Measurements from ENCODE around the gene RAD51B. TPM values are rescaled to one million over a fixed set of nuclear protein-coding genes. Genes with fewer than 3 reads are reported as not detected.
A peak's percentile ranks its signal among the peaks of the same experiment; 100 is the strongest.

The RAD51B gene
- total RNA-seq, 1 experiment from 2014 or later = 28.9 TPM

DNA sequence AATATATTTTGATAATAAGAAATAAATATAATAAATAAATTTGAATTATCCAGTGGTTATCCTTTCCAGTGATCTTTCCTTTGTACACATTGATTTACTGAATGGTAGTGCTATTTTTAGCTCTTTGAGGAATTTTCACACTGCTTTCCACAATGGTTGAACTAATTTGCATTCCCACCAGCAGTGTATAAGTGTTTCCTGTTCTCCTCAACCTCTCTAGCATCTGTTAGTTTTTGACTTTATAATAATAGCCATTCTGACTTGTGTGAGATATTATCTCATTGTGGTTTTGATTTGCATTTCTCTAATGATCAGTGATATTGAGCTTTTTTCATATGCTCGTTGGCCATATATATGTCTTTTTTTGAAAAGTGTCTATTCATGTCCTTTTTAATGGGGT, 333.7 kb downstream of the RAD51B start:
- in situ Hi-C loops (cut with HindIII; ENCODE audit: low pct_unique_long_range_greater_than_20kb, low sequenced_read_pairs) = no loop called here
- DNase-seq (ENCODE audit: low read depth, low spot score) = no peak

DNA sequence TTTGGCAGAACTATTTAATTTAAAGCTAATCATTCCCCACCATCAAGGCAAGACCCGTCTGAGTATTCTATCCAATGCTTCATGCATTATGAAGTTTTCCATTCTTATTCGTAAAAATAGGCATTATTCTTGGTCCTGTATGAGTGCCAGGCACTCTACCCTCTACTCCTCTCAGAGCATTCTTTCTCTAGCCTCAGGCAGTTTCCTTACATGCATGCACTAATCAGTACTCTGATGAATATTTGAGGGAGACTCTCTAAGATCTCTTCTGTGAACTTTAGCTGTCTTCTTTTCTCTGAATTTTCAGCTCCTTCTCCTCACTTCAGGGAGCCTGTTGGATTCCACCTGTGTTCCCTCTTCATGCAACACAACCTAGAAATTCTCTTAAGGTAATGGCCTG, 334.7 kb downstream of the RAD51B start:
- no peak for DNase-seq (ENCODE audit: low read depth, low spot score)
- in situ Hi-C loops (cut with HindIII; ENCODE audit: low pct_unique_long_range_greater_than_20kb, low sequenced_read_pairs) = no loop called here

DNA sequence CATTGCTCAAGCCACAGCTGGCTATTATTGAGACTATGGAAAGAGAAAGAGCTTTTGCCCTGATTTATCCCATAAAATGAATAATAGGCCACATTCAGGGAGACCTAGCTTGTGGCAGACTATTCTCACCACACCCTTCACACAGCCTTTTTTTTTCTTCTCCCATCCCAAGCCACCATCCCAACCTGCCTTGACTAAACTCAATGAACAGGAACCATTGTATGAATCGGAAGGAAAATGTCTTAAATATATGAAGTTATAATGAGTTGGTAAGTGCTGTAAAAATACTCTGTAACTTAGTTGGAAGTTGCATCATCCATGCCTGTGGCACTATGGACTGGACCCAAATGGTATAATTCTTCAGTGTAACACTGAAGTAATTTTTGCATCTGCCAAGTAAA, 338.4 kb downstream of the RAD51B start:
- in situ Hi-C loops (cut with HindIII; ENCODE audit: low pct_unique_long_range_greater_than_20kb, low sequenced_read_pairs) = no loop called here
- DNase-seq (ENCODE audit: low read depth, low spot score) = peak; percentile 76

DNA sequence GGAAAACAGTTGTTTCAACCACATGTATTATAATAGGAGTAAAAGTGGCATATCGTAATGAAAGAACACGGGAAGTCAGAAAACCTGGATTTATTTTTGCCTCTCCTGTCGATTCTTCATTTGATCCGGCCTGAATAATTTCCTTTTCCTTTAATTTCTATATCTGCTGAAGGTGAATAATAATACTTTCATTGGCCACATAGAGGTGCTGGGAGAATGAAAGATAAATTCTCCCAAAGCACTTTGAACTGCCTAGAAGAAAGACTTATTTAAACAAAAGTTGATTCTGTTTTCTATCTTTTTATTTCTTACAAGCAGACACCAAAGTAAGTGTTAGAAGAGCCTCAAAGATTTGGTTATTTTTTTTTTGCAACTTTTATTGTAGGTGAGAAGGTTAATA, 339.1 kb downstream of the RAD51B start:
- in situ Hi-C loops (cut with HindIII; ENCODE audit: low pct_unique_long_range_greater_than_20kb, low sequenced_read_pairs) = no loop called here

DNA sequence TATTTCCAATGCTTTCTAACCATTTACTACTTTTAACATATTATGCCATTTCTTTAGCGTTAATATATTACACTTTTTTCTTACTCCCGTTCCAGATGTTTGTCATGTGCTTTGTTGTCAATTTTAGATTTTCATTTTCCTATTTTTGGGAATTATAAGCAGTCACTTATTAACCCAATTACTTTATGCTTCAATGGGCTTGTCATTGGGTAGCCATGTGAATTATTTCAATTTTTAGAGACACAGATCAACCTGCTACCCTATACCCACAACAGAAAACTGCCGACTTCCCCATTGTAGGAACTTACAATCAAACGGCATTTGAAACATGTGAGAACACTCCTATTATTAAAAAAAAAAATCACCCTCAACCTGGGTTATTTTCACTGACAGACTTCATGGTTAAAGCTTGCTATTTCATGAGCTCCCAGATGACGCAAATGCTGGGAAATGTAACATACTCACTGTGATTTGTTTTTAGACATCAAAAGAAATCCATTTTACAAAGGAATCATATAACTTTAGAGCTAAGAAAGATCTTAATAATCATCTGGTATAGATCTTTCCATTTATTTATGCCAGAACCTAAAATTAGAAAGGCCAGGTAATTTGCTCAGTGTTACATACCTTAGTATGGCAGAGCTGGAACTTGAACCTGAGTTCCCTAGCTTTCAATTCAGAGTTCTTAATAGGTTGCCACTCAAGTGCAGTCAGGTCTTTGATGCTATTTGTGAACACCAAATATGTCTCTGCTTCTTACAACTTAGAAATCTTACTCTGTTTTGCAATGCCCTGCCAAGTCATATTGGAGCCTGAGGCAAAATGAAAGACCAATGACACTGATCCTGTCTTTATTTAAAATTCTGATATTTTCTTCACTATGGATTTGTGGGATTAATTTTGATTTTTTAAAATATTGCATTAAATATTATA, 340.4 kb downstream of the RAD51B start:
- no peak for DNase-seq (ENCODE audit: low read depth, low spot score)
- in situ Hi-C loops (cut with HindIII; ENCODE audit: low pct_unique_long_range_greater_than_20kb, low sequenced_read_pairs) = no loop called here

More for the DNA sequence above, 339.1 kb downstream of the RAD51B start:
- DNase-seq (ENCODE audit: low read depth, low spot score) = no peak

DNA sequence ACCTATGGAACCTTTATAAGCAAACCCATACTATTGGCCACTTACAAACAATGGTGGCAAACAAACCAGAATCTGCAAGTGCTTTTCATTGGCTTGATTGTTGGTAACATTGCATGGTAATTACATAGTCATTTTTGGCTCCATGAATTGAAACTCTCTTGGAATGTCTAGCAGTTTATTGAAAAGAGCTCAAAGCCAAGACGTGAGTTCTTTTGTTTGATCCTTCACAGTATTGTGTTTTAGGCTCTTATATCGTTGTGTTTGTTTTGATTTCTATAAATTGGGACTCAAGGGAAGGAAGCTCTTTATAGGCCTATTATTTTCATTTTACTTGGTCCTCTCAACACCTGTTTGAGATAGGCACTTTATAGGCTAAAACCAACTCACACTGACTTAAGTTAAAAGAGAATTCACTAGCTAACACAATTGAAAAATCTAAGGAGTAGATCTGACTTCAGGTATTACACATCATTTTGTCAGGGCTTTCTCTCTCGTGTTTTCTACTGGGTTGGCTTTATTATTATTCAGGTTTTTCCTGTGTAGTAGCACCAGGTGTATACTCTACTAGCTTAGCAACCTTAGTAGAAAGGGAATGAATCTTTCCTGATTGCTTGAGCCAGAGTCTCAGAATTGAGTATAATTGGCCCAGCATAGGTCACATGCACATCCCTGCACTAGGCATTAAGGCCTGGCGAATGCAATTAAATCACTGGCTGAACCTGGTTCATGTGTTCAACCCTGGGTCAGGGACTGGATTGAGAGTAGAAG, 341.4 kb downstream of the RAD51B start:
- in situ Hi-C loops (cut with HindIII; ENCODE audit: low pct_unique_long_range_greater_than_20kb, low sequenced_read_pairs) = no loop called here
- DNase-seq (ENCODE audit: low read depth, low spot score) = no peak

DNA sequence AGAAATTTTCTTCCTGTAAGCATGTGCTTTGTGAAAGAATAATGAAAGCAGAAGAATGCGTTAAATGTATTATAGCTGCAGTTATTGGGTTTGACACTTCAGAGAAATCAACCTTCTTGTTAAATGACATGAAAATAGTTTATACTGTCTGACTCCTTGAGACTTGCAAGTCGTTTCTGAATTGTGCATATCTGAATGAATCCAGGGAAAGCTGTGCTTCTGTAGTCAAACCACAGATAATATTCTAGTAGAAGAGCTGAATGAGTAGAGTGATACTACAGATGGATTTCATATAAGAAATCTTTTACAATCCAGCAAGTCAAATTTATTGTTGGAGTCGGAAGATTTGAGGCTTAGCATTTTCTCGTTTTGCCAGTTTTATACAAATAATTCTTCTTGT, 343.3 kb downstream of the RAD51B start:
- in situ Hi-C loops (cut with HindIII; ENCODE audit: low pct_unique_long_range_greater_than_20kb, low sequenced_read_pairs) = no loop called here

DNA sequence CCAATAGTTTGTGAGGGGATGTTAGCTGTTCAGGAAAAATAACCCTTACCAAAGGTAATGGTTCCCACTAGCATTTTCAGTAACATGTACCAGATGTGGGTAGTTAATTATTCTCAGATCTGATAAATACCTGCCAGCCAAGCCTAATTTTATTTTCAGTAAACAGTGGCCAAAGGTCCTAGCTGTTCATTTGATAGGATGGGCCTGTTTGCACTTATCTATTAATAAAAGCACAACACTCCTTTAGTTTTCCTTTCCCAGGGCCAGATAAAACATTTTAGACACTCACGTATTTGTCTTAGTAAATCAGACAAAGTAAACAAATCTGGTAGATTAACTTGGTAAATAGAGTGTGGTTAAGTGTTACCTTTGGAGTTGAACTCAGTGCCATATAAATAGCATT, 345.1 kb downstream of the RAD51B start:
- no peak for DNase-seq (ENCODE audit: low read depth, low spot score)
- in situ Hi-C loops (cut with HindIII; ENCODE audit: low pct_unique_long_range_greater_than_20kb, low sequenced_read_pairs) = no loop called here

More for the DNA sequence above, 343.3 kb downstream of the RAD51B start:
- DNase-seq (ENCODE audit: low read depth, low spot score) = no peak

DNA sequence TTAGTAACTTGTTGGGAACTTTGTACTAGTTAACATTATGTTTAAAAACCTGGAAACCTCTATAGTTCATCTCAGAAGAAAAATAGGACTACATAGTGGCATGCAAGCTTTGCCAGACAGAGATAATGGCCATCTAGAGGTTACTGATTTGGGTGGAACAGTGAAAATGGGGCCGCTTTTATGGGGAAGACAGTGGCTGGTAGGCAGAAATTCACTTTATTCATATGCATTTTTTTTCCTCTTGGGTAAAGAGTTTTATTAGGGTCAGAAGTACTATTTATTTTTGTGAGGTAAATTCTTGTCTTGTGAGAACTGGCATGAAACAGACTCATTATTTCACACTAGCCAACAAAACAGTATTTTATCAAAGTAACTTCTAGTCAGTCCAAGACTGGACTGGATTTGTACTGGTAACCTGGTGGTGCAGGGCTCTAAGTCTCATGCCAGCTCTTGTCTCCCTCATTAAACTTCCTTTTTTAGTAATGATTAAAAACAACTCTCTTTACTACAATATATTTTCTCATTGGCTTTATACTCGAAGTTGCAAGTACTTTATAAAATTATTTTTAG, 345.8 kb downstream of the RAD51B start:
- in situ Hi-C loops (cut with HindIII; ENCODE audit: low pct_unique_long_range_greater_than_20kb, low sequenced_read_pairs) = no loop called here
- no peak for DNase-seq (ENCODE audit: low read depth, low spot score)

DNA sequence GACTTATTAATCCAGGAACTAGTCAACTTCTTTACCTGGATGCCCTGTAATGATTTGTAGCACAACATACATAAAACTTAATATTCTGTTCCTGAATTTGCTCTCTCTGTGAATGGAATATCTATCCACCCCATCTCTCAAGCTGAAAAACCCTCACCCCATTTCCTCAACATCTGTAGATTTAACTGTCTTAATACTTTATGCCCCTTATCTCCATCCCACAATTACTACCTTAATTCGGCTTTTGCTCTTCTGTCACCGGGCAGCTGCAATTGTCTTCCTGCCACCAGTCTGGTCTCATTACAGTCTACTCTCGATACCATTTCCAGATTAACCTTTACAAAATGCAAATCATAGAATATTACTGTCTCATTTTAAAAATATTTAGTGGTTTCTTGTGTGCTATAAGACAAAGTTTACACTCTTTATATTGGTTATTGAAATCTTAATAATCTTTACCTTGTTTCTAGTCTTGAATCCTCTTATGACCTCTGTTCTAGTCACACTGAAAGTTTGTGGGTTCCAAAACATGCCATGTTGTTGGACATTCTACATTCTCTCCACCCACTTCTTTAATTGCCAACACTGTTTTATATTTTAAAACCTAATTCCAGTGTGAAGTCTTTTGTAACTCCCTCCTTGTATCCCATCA, 347.3 kb downstream of the RAD51B start:
- no peak for DNase-seq (ENCODE audit: low read depth, low spot score)
- in situ Hi-C loops (cut with HindIII; ENCODE audit: low pct_unique_long_range_greater_than_20kb, low sequenced_read_pairs) = no loop called here

DNA sequence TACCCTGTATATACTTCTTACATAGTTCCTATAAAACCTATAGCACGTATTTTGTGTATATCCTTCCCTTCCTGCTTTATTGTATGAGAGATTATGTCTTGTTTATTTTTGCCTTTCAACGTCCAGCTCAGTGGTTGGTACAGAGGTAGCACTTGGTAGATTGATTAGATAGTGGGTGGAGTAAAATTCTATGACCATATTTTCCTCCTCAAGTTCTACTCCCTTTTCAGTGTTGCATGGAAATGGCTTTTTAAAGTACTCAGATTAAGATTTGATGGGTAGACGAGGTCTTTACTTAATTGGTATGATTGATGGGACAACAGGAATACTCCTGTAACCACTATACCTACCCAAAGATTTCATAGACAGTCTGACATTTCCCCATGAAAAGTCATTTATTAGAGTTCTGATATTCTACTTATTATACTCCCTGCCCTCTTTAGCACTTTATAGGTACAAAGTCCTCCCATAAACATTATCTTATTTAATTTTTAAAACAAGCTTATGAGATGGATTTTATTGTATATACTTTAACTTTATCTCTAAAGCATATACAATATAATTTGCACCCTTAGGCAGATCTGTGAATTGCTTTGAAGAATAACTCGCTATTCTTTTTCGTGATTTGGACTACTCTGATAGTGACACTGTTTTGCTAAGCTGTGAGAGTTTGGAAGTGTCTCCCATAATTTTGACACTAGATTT, 348.0 kb downstream of the RAD51B start:
- in situ Hi-C loops (cut with HindIII; ENCODE audit: low pct_unique_long_range_greater_than_20kb, low sequenced_read_pairs) = no loop called here
- DNase-seq (ENCODE audit: low read depth, low spot score) = no peak

DNA sequence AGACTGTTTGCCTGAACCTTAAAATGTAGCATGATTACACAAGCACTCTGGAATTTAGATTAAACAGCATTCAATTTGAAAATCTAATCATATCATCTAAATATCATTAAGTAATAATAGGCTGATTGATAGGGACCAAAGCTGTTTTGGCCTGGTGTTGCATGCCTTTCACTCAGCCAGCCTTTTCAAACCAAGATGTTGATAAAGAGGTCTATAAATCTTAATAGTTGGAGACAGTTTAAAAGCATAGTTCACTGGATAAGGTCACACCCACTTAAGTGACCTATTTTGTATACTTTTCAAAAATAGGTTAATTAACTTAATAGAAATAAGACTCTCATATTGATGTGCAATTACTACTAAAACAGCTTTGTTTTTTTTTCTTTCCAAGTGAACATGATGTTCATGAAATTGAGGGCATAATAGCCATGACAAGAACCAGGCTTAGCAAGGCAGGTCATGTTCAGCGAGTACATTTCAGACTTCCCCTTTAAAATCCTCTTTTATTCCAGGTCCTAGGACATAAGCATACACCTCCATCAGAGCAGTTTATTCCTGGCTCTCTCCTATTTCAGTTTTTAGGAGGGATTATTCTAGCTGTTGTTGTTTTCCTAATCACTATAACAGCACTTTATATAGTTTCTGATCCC, 349.0 kb downstream of the RAD51B start:
- in situ Hi-C loops (cut with HindIII; ENCODE audit: low pct_unique_long_range_greater_than_20kb, low sequenced_read_pairs) = no loop called here
- no peak for DNase-seq (ENCODE audit: low read depth, low spot score)

DNA sequence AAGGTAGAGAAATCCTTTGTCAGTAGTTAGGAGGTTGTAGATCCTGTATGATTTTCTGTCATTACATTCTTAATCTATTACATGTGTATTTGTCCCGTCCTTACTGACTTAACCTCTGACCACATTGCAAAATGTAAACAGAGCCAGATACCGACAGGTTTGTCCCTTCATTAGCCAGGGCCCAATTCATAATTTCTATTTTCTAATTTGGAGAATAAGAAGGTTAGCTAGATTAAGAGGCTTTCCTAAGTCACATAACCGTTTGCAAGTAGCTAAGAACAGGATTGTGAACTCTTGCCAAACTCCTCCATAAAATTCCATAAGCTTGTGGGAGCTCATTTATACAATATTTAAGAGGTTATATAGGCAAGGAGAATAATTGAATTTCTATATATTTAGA, 352.6 kb downstream of the RAD51B start:
- in situ Hi-C loops (cut with HindIII; ENCODE audit: low pct_unique_long_range_greater_than_20kb, low sequenced_read_pairs) = no loop called here
- DNase-seq (ENCODE audit: low read depth, low spot score) = no peak

DNA sequence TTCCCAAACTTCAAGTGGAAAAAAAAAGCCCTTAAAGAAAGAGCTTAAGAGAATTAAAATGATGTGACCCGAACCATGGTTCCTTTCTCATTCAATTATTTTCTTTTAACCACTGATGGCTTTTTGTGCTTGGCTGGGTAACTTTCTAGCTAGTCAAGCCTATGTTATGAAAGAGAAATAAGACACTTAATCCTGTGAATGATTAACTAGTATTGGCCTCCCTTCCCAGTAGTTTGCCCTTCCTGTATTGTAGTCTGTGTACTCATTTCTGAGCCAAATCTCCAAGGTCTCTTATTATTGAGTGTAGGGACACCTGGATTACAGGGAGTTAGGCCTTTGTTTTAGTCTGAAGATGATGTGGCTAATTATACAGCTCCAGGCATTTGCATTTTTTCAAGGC, 353.0 kb downstream of the RAD51B start:
- in situ Hi-C loops (cut with HindIII; ENCODE audit: low pct_unique_long_range_greater_than_20kb, low sequenced_read_pairs) = no loop called here
- DNase-seq (ENCODE audit: low read depth, low spot score) = no peak

DNA sequence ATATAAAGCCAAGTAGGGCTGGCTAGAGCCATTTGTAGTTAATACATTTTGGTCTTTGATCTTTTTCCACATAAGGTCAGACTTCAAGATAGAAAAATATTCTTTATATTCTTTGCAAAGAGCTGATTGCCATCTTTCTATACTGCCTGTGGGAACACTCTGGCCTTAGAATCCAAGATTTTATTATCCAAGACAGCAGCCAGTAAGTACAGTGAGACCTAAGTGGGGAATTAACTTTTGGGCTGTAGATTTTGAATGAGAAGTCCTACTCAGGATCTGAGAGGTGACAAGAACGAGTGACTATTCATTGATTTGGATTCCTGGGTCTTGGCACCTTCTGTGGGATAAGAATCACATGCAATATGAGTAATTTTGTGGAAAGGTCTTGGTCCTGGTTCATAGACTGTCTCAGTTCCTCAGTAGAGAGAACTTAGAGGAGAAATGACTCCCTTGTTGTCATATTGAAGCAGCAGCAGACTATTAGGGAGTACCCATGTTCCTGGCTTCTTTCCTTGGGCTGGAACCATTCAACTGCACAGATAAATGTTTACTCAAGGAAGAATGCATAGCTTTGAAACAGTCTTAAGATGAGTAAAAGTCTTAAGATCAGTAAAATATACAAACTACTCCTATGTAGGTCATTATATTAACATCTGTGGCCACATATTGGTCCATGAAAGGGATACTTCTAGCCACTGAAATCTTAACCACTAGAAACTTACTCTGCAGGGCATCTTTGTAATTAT, 353.8 kb downstream of the RAD51B start:
- in situ Hi-C loops (cut with HindIII; ENCODE audit: low pct_unique_long_range_greater_than_20kb, low sequenced_read_pairs) = no loop called here
- no peak for DNase-seq (ENCODE audit: low read depth, low spot score)

DNA sequence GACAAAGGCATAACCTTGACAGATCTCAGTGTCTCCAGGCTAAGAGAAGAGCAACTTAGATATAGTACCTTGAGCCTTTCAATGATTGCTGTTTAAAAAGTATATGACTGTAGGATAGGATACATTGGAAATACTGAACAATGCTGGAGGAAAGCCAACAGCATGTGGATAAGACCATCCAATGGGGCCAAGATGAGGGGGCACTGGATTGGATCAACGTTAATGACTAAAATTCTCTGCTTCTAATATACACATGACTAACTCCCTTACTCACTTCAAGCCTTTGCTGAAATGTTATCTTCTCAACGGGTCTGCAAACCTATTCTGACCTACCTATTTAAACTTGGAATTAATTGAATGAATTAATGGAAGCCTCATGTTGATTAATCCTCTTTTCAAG, 354.9 kb downstream of the RAD51B start:
- in situ Hi-C loops (cut with HindIII; ENCODE audit: low pct_unique_long_range_greater_than_20kb, low sequenced_read_pairs) = no loop called here
- no peak for DNase-seq (ENCODE audit: low read depth, low spot score)

All from SK-MEL-5 (cell line).